GM11168 (cell line): ENCODE measurements around the gene TGM2.
"Not testable (repeated sequence)": the region's sequence is repeated elsewhere in the genome, so short reads cannot be mapped to it uniquely, and the experiment has no call there.

Source experiments
- in situ Hi-C: fragments of 300-500 bp; cut with MboI; formaldehyde crosslinking; loops from one replicate; pipeline ENCODE4 v1.12.0; 2022; ENCODE audit warnings: low sequenced_read_pairs; ENCODE audit not compliant: unreplicated experiment

Gene TGM2

DNA sequence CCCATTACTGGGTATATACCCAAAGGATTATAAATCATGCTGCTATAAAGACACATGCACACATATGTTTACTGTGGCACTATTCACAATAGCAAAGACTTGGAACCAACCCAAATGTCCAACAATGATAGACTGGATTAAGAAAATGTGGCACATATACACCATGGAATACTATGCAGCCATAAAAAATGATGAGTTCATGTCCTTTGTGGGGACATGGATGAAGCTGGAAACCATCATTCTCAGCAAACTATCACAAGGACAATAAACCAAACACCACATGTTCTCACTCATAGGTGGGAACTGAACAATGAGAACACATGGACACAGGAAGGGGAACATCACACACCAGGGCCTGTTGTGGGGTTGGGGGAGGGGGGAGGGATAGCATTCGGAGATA lies 57.7 kb downstream of the TGM2 start:
- in situ Hi-C loops, result not testable (repeated sequence)

DNA sequence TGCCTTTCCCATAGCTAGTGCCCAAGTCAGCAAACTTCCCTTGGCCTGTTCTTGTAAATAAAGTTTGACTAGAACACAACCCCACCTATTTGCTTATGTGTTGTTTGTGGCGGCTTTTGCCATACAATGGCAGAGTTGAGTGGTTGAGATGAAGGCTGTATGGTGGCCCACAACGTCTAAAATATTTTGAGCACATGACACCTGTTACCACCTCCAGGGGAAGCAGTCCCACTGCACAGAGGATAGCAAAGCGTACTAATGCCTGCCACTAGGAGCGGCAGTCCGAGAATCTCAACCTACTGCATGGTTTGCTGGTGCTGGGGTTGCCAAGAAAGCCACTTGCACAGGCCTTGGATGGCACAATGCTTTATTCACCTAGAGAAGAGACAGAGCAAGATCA lies 58.6 kb downstream of the TGM2 start:
- in situ Hi-C loops, result no loop called here

DNA sequence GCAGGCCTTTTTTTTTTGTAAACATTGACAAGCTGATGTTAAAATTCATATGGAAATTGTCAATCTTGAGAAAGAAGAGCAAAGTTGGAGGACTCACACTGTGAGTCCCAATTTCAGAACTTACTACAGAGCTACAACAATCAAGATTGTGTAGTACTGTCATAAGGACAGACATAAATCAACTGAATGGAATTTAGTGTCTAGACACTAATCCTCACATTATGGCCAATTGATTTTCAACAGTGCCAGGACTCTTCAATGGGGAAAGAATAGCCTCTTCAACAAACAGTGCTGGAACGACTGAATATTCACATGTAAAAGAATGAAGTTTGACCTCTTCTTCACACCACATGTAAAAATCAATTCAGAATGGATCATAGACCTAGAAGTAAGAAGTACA lies 60.8 kb downstream of the TGM2 start:
- in situ Hi-C loops, result no loop called here

DNA sequence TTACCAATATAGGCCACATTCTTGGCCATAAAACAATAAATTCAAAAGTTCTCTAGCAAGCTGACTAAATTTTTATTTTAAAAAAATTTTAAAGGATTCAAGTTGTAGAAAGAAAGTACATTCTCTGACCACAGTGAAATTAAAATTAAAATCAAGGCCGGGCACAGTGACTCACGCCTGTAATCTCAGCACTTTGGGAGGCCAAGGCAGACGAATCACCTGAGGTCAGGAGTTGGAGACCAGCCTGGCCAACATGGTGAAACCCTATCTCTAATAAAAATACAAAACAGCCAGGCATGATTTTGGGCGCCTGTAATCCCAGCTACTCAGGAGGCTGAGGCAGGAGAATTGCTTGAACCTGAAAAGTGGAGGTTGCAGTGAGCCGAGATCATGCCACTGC lies 62.9 kb downstream of the TGM2 start:
- in situ Hi-C loops, result not testable (repeated sequence)

DNA sequence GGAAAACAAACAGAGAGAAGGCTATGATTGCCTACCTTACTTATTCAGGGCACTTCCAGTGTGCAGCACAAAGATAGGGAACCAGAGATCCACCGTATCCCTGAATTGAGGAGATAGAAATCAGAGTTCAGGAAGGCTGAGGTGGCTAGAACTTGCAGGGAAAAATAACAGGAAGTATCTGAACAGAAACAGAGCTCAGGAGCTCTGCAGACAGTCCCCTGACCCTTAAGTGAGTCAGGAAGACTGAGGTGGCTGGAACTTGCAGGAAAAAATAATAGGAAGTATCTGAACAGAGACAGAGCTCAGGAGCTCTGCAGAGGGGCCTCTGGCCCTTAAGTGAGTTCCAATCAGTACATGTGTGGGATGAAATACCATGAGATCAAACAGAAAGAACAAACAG lies 66.1 kb downstream of the TGM2 start:
- in situ Hi-C loops, result no loop called here

DNA sequence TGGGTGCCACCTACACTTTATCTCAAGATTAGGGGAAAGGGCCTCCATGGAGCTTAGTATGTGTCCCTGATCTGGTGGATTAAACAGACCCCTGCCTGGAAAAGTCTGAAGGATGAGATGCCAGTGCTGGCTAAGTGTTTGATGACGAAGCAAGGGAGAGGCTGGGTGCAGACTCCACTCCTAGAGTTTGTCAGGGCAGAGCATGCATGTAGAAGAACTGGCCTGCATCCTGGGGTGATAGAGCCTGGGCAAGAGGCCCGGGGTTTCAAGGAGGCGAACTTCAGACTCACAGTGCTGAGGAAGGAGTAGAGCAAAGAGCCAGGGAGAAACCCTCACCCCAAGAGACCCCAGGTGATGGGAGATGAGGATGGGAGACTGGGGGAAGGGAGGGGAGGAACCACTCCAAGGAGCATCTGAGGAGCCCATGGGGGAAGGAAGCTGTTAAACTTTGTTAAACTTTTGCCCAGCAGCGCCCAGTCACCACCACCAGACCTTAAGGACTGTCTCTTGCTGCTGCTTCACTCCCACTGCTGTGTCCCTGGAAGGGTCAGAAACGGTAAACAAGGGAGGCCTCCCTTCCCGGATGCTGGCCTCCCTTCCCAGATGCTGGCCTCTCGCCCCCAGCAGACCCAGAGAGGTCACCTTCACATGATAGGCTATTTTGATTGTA lies 69.9 kb downstream of the TGM2 start:
- in situ Hi-C loops, result no loop called here

DNA sequence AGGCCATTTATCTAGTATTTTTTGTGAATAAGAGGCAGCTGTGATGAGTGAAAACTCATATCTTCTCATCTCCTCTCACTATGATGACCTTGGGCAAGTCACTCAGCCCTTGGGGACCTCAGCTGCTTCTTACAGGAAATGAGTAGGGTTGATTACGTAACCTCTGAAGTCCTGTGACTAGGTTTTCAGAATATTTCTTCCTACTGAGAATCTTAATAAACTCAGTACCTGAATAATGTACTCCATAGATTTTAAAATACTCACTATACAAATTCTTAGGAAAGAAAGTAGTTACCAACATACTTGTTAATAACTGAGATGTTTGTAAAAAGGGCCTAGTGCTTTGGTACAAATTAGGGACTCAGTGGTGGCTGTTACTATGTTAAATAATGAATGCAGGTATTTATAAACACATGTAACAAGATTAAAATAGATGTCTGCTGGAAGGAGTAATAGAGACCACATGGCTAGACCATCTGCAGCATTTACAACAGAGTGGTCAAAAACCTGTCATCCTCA lies 70.6 kb downstream of the TGM2 start:
- in situ Hi-C loops, result no loop called here

DNA sequence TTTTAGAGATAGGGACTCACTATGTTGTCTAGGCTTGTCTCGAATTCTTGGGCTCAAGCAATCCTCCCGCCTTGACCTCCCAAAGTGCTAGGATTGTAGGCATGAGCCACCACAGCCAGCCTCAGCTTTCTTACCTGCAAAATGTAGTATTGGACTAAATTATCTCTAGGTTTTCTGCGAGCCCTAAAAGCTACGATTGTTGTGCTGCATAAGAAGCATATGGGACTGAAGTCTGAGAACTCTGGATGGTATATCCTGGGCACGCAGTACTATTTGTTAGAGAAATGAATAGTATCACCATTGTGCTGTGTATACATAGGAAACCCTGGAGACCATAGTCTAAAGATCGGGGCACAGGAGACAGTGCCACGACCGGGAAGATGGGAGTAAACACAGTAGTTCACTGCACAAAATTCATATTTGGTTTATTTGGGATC lies 71.4 kb downstream of the TGM2 start:
- in situ Hi-C loops, result no loop called here

DNA sequence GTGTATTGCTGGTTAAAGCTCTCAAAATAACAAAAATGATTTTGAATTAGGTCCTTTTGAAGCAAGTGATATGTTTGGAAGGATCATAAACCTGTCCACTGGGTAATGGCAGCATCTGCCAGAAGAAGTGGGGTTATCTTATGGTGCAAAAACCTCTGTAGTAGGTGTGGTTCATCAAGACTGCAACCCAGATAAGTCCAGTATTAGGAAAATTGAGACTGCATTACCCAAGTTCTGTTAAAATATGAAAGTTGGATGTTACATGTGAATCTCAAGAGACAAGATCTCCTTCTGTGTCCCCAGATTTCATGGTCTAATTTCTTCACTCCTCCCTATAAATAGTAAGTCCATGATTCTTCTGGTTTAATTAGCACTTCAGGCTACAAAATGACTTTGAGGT lies 72.2 kb downstream of the TGM2 start:
- in situ Hi-C loops, result no loop called here

DNA sequence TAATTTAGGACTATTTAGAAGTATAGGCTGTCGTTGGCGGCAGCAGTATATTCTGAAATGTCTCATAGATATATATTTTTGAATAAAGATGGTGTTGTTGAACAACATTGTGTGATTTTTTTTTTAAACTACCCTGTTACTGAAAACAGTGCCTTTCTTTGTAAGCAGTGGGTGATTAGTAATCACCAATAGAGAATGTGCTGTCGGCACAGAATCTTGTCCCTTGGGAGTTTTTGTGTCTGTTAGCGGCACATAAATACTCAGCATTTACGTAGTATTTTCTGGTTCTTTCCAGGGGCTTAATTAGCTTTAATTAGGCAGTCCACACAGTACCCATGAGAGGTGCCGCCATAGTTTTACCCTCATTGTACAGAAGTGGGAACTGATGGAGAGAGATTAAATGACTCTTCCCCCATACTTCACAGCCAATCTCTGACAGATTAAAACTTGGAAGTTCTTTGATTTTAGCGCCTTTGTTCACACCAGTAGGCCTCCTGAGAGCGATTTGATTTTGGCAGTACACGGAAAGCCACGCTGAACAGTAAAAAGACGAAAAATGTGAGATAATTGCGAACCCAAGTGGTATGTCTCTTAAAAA lies 72.7 kb downstream of the TGM2 start:
- in situ Hi-C loops, result no loop called here

DNA sequence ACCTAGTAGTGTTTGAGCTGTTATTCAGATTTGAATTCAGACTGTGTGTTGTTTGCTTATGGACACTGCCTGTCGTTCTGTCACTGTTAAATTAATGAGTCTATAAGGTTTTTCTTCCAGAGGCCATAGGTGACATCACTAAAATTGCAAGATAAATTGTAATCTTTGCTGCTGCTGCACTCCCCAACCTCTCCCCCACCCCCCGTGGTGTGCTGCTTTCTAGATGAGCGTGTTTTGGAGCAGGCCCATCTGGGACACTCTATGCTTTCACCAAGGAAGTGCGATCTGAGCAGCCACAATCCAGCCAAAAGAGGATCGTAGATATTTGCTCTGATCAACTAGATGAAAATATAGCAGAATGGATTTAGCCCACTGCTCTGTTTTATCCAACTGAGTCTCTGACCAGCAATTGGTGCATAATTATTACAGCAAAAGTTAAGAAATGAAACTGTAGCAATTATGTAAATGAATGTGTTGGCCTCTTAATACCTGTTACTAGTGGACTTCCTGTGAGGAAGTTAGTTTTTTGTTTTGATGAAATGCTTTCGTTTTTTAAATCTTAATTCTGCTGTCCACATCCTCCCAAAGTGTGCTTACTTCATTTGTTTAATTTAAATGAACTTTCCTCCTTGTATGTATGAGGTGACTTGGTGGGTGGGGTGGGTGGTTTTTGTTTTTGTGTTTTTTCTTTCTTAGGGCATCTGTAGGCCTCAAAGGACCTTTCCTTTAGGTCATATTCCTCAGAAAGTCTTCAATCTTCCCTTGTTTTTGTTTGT lies 73.4 kb downstream of the TGM2 start:
- in situ Hi-C loops, result no loop called here

DNA sequence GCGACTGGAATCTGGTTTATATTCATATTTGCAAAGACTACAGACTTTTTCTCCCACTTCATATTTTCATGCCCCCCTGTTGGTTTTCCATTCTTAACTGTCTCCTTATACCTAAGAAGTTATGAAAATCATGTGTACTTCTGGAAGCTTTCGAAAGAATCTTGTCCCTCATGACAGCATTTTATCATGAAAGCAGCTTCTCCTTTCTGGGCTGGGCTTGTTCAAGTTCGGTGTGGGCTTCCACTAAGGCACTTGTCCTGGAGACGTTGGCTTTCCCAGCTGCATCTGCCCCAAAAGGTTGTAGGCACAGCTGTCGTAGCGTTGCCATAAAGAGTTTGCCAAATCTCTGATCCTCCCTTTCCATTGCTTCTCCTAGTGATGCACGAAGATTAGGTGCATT lies 75.0 kb downstream of the TGM2 start:
- in situ Hi-C loops, result no loop called here

DNA sequence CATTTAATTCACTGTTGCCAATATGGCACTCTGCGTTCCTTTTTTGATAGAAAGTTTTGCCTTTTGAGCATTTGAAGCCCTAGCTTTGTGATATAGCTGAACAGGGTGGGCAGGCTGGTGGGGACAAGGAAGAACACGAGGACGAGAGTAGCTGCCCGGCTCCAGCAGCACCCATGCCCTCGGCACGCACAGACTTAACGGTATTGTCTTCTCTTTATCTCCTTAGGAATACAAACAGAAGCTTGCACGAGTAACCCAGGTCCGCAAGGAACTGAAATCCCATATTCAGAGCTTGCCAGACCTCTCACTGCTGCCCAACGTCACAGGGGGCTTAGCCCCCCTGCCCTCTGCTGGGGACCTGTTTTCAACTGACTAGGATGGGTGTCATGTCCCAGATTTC lies 75.6 kb downstream of the TGM2 start:
- in situ Hi-C loops, result no loop called here

DNA sequence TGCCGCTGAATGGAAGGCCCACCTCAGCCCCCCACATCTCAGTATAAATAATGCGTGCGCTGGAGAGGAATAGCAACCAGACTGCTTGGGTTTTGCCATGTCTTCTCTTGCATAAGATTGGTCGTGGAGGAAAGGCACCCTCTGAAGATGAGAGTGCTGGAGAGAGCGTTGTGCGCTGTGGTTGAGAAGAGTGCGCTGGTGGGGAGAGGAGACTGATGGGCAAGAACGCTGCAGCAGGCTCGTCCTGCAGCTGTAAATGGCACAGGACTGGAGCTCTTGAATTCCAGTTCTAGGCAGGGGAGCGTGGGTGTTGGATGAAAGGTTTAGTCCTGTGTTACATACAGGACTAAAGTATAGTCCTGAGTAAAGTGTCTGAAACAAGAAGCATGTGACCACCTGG lies 80.0 kb downstream of the TGM2 start:
- in situ Hi-C loops, result no loop called here

DNA sequence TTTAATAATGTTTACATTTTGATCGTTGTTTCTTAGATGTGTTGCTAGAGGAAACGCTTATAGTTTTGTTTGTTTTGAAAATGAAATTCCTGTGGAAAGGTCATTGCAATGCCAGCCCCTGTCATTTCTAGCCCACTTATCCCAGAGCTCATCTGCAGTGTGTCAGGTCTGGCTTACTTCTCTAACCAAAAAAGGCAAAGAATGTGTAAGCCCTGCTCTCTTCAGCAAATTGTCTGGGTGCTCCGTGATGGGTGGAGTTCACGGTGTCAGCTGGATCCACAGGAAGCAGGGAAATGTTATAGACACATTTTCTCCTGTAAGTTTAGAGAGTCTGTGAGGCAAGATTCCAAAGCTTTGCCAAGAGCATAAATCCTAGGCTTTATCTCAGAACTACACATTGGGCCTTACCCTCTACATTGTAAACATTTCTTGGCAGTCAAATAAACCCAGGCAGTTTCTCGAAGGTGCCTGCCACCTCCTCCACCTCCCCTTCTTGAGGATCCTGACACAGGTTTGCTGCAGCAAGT lies 80.6 kb downstream of the TGM2 start:
- in situ Hi-C loops, result no loop called here

DNA sequence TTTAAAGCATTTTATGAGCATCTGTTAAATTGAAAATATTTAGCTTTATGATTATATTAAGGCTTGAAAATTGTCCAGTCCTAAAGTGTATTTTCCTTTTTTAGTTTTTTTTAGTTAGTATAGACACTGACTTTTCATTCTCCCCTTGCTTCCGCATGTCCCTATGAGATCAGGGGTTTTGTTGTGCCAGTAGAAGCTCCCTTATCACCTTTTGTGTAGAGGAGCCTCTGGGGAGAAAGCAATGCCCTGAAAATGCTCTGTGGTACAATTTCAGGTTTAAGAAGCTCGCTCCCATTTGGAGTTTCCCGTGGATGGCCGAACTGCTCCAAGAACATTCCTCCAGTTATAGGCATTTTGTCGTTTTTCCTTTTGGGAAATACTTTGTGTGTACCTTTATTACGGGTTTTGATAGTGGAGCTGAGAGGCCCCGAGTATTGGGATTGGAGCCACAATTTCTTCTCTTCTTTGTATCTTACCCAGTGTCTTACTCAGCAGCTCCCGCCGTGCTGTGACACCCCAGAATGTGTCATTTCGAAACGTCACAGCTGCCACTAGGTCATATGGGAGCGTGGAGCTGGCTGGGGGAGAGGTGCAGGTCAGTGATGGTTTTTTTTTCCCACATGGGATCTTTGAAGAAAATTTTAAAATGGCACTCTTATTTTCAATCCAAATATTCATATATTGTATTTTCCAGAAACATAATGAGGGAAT lies 81.6 kb downstream of the TGM2 start:
- in situ Hi-C loops, result no loop called here

DNA sequence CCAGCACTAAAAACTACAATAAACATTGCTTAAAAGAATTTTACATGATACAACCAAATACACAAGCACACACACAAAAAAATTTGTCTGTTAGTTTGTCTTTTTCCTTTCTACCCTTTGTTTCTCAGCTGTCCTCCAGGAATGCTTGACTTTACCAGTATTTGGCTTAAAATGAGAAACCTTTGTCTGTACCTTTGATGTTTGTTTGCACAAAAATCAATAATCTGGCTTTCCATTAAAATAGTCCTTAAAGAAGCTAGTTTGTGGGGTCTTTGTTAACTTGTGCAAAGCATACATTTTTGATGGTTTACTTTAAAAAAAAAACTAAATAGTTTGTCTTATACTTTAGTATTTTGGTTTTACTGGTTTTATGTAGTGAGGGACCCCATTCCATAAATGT lies 82.2 kb downstream of the TGM2 start:
- in situ Hi-C loops, result no loop called here

DNA sequence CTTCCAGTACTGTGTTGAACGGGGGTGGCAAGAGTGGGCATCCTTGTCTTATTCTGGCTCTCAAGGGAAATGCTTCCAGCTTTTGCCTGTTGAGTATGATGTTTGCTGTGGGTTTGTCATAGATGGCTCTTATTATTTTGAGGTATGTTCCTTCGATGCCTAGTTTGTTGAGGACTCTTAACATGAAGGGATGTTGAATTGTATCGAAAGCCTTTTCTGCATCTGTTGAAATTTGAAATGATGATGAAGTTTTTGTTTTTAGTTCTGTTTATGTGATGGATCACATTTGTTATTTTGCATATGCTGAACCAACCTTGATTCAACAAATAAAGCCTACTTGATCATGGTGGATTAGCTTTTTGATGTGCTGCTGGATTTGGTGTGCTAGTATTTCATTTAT lies 83.5 kb downstream of the TGM2 start:
- in situ Hi-C loops, result no loop called here

DNA sequence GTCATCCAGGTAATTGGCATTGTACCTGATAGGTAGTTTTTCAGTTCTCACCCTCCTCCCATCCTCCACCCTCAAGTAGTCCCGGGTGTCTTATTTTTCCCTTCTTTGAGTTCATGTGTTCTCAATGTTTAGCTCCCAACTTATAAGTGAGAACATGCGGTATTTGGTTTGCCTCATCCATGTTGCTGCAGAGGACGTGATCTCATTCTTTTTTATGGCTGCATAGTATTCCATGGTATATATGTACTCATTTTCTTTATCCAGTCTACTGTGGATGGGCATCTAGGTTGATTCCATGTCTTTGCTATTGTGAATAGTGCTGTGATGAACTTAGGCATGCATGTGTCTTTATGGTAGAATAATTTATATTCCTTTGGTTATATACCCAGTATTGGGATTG lies 85.7 kb downstream of the TGM2 start:
- in situ Hi-C loops, result loop anchor here (10.0 kb wide), 1 partner anchor 85 kb away; the partner anchor contains the start of gene TGM2

DNA sequence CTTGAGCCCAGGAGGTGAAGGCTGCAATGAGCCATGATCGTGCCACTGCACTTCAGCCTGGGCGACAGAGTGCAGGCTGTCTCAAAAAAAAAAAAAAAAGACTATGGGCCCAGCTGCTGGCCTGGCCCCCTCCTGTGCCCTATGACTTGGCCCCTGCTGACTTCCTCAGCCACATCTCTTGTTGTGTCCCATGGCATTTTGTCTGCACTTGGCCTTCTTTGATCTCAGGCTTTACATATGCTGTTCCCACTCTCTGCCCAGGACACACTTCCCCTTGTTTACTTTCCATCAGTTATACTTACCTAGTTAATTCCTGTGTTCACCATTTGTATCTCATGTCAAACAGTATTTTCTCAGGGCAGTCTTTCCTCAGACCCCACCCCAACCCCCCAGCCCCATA lies 87.0 kb downstream of the TGM2 start:
- in situ Hi-C loops, result loop anchor here (10.0 kb wide), 1 partner anchor 87 kb away; the partner anchor contains the start of gene TGM2
